Measurements from ENCODE around the gene CST5. TPM values are rescaled to one million over a fixed set of nuclear protein-coding genes. Genes with fewer than 3 reads are reported as not detected.
"Not testable (repeated sequence)": the region's sequence is repeated elsewhere in the genome, so short reads cannot be mapped to it uniquely, and the experiment has no call there.

Gene CST5
- total RNA-seq, 2 donors from 2014 or later = not detected

GRCh38 chr20:23910210-23910609 lies 30.7 kb upstream of the CST5 start:
- Mint-ChIP-seq H3K9me3 (peaks cover 17 to 27% of the 10 kb centered on the region in 2 donors), H3K36me3 (peaks cover 17 to 38% of the 10 kb centered on the region in 2 donors)

GRCh38 chr20:23909390-23909789 lies 29.8 kb upstream of the CST5 start:
- DNase-seq (ENCODE audit: low spot score in 2 of 2) (no peak), ATAC-seq (no peak)
- Mint-ChIP-seq H3K9me3 (peaks cover 22 to 32% of the 10 kb centered on the region in 2 donors), H3K27ac (no peak overlapping the region), H3K36me3 (peaks cover 17 to 45% of the 10 kb centered on the region in 2 donors)

More at GRCh38 chr20:23910210-23910609, 30.7 kb upstream of the CST5 start:
- ATAC-seq (no peak), DNase-seq (ENCODE audit: low spot score in 2 of 2) (no peak)
- H3K27ac Mint-ChIP-seq = no peak overlapping the region

GRCh38 chr20:23907579-23907978 lies 28.0 kb upstream of the CST5 start:
- no peak overlapping the region for H3K27ac Mint-ChIP-seq
- H3K9me3 Mint-ChIP-seq = peaks cover 26 to 32% of the 10 kb centered on the region in 2 donors
- peaks cover 17 to 48% of the 10 kb centered on the region in 2 donors for H3K36me3 Mint-ChIP-seq
- DNase-seq (ENCODE audit: low spot score in 2 of 2) (no peak), ATAC-seq (no peak)

- Mint-ChIP-seq H3K9me3 (peaks cover 17 to 26% of the 10 kb centered on the region in 2 donors), H3K36me3 (peaks cover 10 to 43% of the 10 kb centered on the region in 2 donors)
- not testable (repeated sequence) for ATAC-seq; DNase-seq (ENCODE audit: low spot score in 2 of 2); H3K27ac Mint-ChIP-seq
Measured at GRCh38 chr20:23902396-23902795, 22.8 kb upstream of the CST5 start.

DNA sequence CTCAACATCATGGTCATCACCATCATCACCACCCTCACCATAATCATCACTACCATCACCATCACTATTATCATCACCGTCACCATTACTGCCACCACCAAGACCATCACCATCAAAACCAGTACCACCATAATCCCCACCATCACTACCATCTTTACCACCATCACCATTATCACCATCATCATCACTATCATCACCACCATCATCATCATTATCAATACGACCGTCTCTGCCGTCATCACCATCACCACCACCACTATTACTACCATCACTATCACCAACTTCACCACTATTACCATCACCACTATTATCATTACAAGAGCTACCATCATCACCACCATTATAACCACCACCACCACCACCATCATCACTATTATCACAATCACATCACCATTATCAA lies 11.3 kb upstream of the CST5 start:
- not testable (repeated sequence) for DNase-seq (ENCODE audit: low spot score in 2 of 2); H3K27ac Mint-ChIP-seq; ATAC-seq; H3K9me3 Mint-ChIP-seq; H3K36me3 Mint-ChIP-seq

- no peaks in the 10 kb centered on the region for H3K36me3 Mint-ChIP-seq
- H3K27ac Mint-ChIP-seq = no peak overlapping the region
- DNase-seq (ENCODE audit: low spot score in 2 of 2) = peak in 1 of 2 donors; percentile 63
- peak; percentile 91 to 92 for ATAC-seq
- H3K9me3 Mint-ChIP-seq = no peaks in the 10 kb centered on the region
Measured at GRCh38 chr20:23889775-23890187, 10.2 kb upstream of the CST5 start.

DNA sequence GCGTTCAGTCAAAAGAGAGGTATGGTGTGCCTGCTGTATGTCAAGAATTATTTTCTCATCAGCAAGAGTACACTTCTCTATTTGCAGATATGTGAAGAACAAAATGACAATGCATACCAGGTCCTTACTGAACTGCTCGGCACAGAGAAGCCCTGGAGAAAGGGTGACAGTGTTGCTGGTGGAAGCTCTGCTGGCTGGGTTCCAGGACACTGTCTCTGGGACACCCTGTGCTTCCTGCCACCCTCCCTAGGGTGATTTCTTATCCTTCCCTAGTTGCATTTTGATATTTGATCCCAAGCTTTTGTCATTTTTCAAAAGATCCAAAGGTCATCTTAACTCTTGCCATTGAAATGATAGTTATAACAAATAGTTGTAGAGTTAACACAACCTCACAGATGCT lies 8.3 kb upstream of the CST5 start:
- DNase-seq (ENCODE audit: low spot score in 2 of 2) = no peak
- Mint-ChIP-seq H3K9me3 (no peaks in the 10 kb centered on the region), H3K36me3 (no peaks in the 10 kb centered on the region), H3K27ac (no peak overlapping the region)
- no peak for ATAC-seq

- H3K36me3 Mint-ChIP-seq = no peaks in the 10 kb centered on the region
- DNase-seq (ENCODE audit: low spot score in 2 of 2) = no peak
- no peaks in the 10 kb centered on the region for H3K9me3 Mint-ChIP-seq
- H3K27ac Mint-ChIP-seq = no peak overlapping the region
- ATAC-seq = no peak
Measured at GRCh38 chr20:23884771-23885162, 5.2 kb upstream of the CST5 start.

DNA sequence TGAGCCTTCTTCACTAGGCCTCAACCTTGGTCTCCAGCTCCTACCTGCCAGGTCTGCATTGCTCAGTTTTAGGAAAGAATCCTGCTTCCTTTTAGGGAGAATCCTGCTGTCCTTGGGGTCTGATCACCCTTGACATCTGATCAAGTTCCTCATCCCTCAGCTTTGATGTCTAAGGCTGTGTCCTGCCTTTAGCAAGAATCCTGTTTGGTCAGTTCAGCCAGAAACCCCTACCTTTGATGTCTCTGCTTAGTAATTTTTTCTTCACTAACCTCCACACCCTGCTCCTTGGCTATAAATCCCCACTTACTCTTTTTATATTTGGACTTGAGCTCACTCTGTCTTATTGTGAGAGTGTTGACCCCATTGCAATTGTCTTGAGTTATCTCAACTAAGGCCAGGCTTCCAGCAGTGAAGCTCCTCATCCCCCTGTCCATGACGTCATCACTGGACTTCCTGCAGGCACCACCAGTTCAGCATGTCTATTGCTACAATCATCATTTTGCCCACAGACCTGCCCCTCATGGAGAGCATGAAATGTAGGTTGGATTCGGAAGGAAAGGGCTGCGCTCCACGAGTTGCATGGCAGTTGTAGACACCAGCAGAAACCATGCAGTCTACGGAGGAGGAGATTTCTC lies 4.7 kb upstream of the CST5 start:
- Mint-ChIP-seq H3K36me3 (no peaks in the 10 kb centered on the region), H3K27ac (no peak overlapping the region), H3K9me3 (no peaks in the 10 kb centered on the region)
- no peak for DNase-seq (ENCODE audit: low spot score in 2 of 2)
- ATAC-seq = no peak

GRCh38 chr20:23881371-23881770 lies 1.8 kb upstream of the CST5 start:
- H3K9me3 Mint-ChIP-seq = no peaks in the 10 kb centered on the region
- no peak for DNase-seq (ENCODE audit: low spot score in 2 of 2)

GRCh38 chr20:23880417-23880816 lies 869 bp upstream of the CST5 start:
- no peak for DNase-seq (ENCODE audit: low spot score in 2 of 2)
- Mint-ChIP-seq H3K27ac (no peak overlapping the region), H3K36me3 (no peaks in the 10 kb centered on the region)

More at GRCh38 chr20:23881371-23881770, 1.8 kb upstream of the CST5 start:
- Mint-ChIP-seq H3K36me3 (no peaks in the 10 kb centered on the region), H3K27ac (no peak overlapping the region)
- no peak for ATAC-seq

GRCh38 chr20:23879811-23880374 lies 345 bp upstream of the CST5 start:
- DNase-seq (ENCODE audit: low spot score in 2 of 2) (no peak), ATAC-seq (no peak)
- no peak overlapping the region for H3K27ac Mint-ChIP-seq
- no peaks in the 10 kb centered on the region for H3K9me3 Mint-ChIP-seq
- no peaks in the 10 kb centered on the region for H3K36me3 Mint-ChIP-seq

More at GRCh38 chr20:23880417-23880816, 869 bp upstream of the CST5 start:
- no peaks in the 10 kb centered on the region for H3K9me3 Mint-ChIP-seq
- no peak for ATAC-seq

DNA sequence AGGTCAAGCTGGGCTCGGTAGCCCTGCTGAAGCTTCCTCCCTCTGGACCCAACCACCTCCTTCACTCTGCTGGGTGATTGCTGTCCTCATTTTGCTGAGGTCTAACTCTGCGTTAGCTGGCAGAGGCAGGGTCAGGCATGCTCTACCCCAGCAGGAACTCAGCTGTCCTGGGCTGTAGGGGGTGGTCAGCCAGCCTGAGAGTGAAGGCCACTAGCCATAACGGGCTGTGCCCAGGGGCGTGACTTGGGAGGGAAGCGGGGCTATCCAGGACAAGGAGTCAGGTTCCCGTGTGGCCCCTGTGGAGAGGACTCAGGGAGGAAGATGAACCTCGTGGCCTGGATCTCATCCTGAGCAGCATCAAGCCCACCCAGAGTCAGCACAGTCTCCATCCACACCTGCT lies 761 bp downstream of the CST5 start:
- no peaks in the 10 kb centered on the region for H3K9me3 Mint-ChIP-seq
- H3K36me3 Mint-ChIP-seq = no peaks in the 10 kb centered on the region
- no peak for DNase-seq (ENCODE audit: low spot score in 2 of 2)
- no peak for ATAC-seq
- no peak overlapping the region for H3K27ac Mint-ChIP-seq

DNA sequence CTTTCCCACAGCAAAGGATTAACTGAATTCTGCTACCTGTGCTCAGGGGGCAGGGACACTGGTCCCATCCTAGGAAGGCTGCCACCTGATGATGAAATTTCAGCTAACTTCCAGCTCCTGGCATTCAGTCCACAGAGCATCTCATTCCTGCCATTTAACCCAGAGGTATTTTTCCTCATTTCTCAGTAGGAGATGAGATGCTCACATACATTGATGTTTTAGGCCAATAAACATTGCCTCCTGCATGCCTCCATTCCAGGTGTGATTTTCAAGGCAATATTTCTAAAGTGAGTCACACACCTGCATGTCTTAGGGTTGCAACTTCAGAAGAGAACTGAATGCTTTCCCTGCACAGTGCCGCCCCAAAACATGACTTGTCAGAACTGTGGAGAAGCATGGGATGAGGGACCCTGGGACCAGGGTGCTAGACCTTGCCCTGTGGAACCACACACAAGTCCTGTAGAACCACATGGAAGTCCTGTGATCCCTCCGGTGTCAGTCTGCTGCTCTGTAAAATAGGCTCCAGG lies 1.5 kb downstream of the CST5 start:
- ATAC-seq; DNase-seq (ENCODE audit: low spot score in 2 of 2); H3K27ac Mint-ChIP-seq; H3K36me3 Mint-ChIP-seq; H3K9me3 Mint-ChIP-seq: not testable (repeated sequence)

DNA sequence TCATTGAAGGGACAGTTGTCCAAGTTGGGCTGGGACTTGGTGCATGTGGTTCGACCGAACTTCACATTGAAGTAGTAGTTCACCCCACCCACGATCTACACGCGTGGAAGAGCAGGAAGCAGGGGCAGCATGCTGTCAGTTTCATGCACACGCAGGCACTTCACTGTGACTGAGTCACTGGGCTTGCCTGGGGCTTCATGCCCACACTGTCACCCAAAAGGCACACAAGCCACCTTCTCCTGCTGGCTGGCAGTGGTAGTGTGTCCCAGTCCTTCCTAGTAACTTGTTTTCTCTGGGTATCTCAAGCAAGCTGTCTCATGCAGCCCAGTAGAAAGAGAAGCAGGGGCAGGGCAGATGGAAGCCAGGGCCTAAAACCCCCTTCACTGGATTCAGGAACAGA lies 2.0 kb downstream of the CST5 start:
- H3K36me3 Mint-ChIP-seq = no peaks in the 10 kb centered on the region

GRCh38 chr20:23875606-23876237 lies 3.8 kb downstream of the CST5 start:
- DNase-seq (ENCODE audit: low spot score in 2 of 2) (no peak), ATAC-seq (no peak)
- no peaks in the 10 kb centered on the region for H3K9me3 Mint-ChIP-seq
- no peaks in the 10 kb centered on the region for H3K36me3 Mint-ChIP-seq
- H3K27ac Mint-ChIP-seq = no peak overlapping the region

More for the DNA sequence above, 2.0 kb downstream of the CST5 start:
- ATAC-seq = no peak
- Mint-ChIP-seq H3K27ac (no peak overlapping the region), H3K9me3 (no peaks in the 10 kb centered on the region)
- DNase-seq (ENCODE audit: low spot score in 2 of 2) = no peak

GRCh38 chr20:23874747-23875146 lies 4.8 kb downstream of the CST5 start:
- ATAC-seq (peak; percentile 53 to 61), DNase-seq (ENCODE audit: low spot score in 2 of 2) (no peak)
- Mint-ChIP-seq H3K9me3 (no peaks in the 10 kb centered on the region), H3K36me3 (no peaks in the 10 kb centered on the region), H3K27ac (peak overlapping the region in 1 of 2 donors; percentile 80)

Measured in activated naive CD4-positive, alpha-beta T cell treated with anti-CD3 and anti-CD28 coated beads, Interleukin-2, amount 50 U/mL, for 72 hours (primary cell).